Measurements from ENCODE around the gene ZNRF3. TPM values are rescaled to one million over a fixed set of nuclear protein-coding genes. Genes with fewer than 3 reads are reported as not detected.
"Not testable (repeated sequence)": the region's sequence is repeated elsewhere in the genome, so short reads cannot be mapped to it uniquely, and the experiment has no call there.

The ZNRF3 gene
- total RNA-seq, 8 experiments from 2014 or later = 3.0 to 11.3 (median 5.2) TPM

DNA sequence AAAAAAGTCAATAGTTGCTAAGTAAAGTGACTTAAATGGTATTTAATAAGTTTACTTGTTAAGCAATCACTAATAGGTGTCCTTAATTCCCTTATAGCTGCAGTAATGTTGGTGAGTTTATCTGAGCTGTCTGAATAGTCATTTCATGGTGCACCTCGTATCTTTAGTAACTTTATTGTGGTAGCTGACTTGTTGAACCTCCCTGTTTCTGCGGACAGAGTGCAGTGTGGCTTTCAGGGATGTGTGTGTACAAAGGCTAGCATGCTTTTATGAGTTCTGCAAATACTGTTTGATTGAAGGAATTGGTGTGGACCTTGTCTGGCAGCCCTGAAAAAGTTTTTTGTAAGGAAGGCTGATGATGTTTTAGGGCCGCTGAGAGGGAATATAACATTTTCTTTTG, 2.6 kb downstream of the ZNRF3 start:
- WGBS, 10 experiments = 23 to 93% (median 50%) methylated on average over 1 to 3 of the region's 3 CpGs; no CpG with 5 or more reads in 1 of the 10 experiments
- peaks cover 7 to 17% of the 10 kb centered on the region in 2 donors for H3K4me1 ChIP-seq (replicated peaks in 1 of 2)
- no peak overlapping the region for H3K27ac ChIP-seq
- in situ Hi-C loops (cut with MboI; ENCODE audit: low pct_unique_long_range_greater_than_20kb in 2 of 9, low sequenced_read_pairs in 9 of 9, unreplicated experiment in 9 of 9) = no loop called here
- H3K4me3 ChIP-seq = peak overlapping the region in 1 of 5 donors; percentile 90
- no peak for ATAC-seq (replicated peaks in 6 of 8)

DNA sequence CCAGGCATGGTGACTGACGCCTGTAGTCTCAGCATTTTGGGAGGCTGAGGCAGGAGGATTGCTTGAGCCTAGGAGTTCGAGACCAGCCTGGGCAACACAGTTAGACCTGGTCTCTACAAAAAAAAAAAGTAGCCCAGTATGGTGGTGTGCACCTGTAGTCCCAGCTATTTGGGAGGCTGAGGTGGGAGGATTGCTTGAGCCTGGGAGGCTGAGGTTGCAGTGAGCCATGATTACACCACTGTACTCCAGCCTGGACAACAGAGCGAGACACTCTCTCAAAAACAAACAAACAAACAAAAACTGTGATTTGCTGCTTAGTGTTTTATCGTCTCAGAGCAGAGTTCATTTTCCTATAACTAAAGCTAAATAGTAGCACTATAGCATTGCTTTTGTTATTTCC, 3.3 kb downstream of the ZNRF3 start:
- H3K4me3 ChIP-seq; ATAC-seq (replicated peaks in 6 of 8); in situ Hi-C loops (cut with MboI; ENCODE audit: low pct_unique_long_range_greater_than_20kb in 2 of 9, low sequenced_read_pairs in 9 of 9, unreplicated experiment in 9 of 9); H3K27ac ChIP-seq: not testable (repeated sequence)
- peaks cover 7 to 17% of the 10 kb centered on the region in 2 donors for H3K4me1 ChIP-seq (replicated peaks in 1 of 2)
- 89 to 100% (median 100%) methylated on average over 1 to 4 of the region's 4 CpGs; no CpG with 5 or more reads in 1 of the 10 experiments for WGBS, 10 experiments

DNA sequence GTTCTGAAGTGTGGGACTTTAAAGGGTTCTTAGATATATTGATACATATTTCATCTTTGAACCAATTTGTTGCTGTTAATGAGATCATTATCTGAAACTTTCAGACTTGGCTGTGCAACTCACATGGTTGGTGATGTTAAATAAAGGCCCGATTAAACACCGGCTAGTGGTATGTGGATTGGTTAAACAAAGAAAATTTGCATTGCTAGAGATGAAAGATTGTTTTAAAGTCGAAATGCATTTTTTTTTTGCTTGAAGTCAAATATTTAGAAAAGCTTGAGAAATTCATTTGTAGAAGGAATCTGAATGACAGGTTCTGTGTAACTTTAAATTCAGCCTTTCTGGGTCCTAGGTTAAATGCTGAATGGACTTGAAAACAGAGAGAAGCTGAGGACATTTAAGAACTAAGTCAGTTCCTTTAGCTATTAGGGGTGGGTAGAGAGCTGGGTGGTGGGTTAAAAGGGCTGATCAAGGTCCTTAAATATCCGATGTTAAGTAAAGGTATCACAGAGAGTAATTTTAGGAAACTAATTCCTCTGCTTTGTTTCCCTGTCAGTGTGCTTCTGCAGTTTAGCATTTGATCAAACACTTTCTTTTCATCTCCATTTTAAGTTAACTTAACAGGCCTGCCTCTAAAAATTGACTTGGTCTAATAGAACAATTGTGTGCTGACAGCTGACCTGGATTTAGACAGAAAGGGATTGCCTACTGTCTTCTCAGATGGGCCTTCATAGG, 4.5 kb downstream of the ZNRF3 start:
- H3K27ac ChIP-seq = no peak overlapping the region
- WGBS, 10 experiments = 29 to 98% (median 47%) methylated on average over 1 to 4 of the region's 4 CpGs
- ATAC-seq (replicated peaks in 6 of 8) = no peak
- H3K4me1 ChIP-seq (replicated peaks in 1 of 2) = peaks cover 9 to 13% of the 10 kb centered on the region in 2 donors
- in situ Hi-C loops (cut with MboI; ENCODE audit: low pct_unique_long_range_greater_than_20kb in 2 of 9, low sequenced_read_pairs in 9 of 9, unreplicated experiment in 9 of 9) = no loop called here
- H3K4me3 ChIP-seq = no peak overlapping the region

DNA sequence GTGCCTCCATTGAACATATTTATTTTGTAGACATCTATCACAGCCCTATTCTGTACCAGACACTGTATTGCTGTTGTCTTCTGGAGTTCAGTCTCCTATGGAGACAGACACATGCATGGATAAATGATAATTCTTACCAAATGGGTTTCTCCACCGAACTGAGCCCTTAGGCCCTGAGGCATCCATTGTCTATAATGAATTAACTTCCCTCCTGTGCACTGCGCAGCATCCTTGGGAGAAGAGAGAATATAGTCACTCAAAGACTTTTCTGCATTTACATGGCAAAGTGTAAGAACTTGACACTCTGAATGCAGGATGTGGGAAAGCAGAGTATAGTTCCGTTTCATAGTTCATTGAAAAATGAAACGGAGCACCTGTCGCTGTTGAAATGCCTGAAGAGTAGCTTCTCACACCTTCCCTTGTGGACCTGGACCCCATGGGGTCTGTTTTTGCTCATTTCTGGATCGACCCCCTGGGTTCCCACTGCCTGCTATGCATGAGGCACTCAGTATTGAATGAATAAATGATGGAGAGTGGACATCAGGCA, 6.2 kb downstream of the ZNRF3 start:
- Histone ChIP-seq H3K27ac (no peak overlapping the region), H3K4me3 (no peak overlapping the region), H3K4me1 (replicated peaks in 1 of 2) (peaks cover 9 to 17% of the 10 kb centered on the region in 2 donors)
- in situ Hi-C loops (cut with MboI; ENCODE audit: low pct_unique_long_range_greater_than_20kb in 2 of 9, low sequenced_read_pairs in 9 of 9, unreplicated experiment in 9 of 9) = no loop called here
- WGBS, 10 experiments = 60 to 100% (median 81%) methylated on average over 1 to 6 of the region's 6 CpGs
- ATAC-seq (replicated peaks in 6 of 8) = peak in 2 of 8 experiments; percentile 46 to 53

DNA sequence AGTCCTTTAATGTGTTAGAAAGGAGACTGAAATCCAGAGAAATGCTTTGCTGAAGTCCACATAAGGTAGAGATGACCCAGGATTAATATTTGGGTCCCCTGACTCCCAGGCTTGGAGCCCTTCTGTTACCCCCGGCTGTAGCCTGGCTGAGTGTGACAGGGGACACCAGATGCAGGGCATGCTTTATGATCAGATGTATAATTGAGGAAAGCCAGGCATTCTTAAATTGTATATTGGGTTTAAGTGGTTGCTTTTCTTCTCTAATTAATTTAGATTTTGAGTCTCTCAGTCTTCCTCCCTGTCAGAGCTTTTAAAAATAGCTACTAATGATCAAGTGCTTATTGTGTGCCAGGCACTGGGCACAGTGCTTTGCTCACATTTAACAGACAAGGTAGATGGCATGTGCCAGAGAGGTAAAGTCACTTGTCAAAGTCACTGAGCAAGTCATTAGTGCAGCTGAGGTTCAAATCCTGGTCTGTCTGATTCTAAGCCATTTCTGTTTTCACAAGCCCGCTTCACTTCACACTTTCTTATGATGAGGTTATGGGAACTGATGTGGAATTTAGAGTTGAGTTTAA, 7.9 kb downstream of the ZNRF3 start:
- WGBS, 10 experiments = 67 to 100% (median 86%) methylated on average over 1 to 2 of the region's 2 CpGs; no CpG with 5 or more reads in 3 of the 10 experiments

DNA sequence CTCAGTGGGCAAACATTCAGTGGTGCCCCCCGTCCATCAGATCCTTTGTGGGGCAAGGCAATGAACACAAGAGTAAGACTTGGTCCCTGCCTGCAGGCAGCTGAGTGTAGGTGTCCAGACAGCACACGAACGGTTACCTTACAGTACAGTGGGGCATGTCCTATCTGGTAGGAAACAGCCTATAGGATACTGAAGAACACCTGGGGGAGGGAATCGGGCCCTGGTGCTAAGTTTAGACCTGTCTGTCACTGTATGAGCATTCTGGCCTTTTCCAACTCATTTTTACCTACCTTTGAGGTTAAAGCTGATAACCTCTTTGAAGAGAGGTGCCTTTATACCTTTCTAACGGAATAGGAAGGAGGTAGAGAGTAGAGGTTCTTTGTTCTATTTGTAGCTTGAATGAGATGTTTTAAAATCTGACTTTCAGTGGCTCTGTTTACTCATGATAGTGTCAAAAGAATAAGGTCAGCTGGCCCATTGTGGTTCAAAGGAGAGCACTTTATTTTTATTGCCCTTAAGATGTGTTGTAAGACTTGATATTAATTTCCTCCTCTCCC, 8.9 kb downstream of the ZNRF3 start:
- no peak overlapping the region for H3K27ac ChIP-seq
- ATAC-seq (replicated peaks in 6 of 8) = no peak
- 20 to 95% (median 84%) methylated on average over 1 to 4 of the region's 5 CpGs; no CpG with 5 or more reads in 2 of the 10 experiments for WGBS, 10 experiments
- H3K4me3 ChIP-seq = no peak overlapping the region
- in situ Hi-C loops (cut with MboI; ENCODE audit: low pct_unique_long_range_greater_than_20kb in 2 of 9, low sequenced_read_pairs in 9 of 9, unreplicated experiment in 9 of 9) = no loop called here
- peaks cover 6 to 21% of the 10 kb centered on the region in 2 donors for H3K4me1 ChIP-seq (replicated peaks in 1 of 2)

More for the DNA sequence above, 7.9 kb downstream of the ZNRF3 start:
- Histone ChIP-seq H3K27ac (no peak overlapping the region), H3K4me1 (replicated peaks in 1 of 2) (peaks cover 6 to 13% of the 10 kb centered on the region in 2 donors), H3K4me3 (no peak overlapping the region)
- in situ Hi-C loops (cut with MboI; ENCODE audit: low pct_unique_long_range_greater_than_20kb in 2 of 9, low sequenced_read_pairs in 9 of 9, unreplicated experiment in 9 of 9) = no loop called here
- no peak for ATAC-seq (replicated peaks in 6 of 8)

DNA sequence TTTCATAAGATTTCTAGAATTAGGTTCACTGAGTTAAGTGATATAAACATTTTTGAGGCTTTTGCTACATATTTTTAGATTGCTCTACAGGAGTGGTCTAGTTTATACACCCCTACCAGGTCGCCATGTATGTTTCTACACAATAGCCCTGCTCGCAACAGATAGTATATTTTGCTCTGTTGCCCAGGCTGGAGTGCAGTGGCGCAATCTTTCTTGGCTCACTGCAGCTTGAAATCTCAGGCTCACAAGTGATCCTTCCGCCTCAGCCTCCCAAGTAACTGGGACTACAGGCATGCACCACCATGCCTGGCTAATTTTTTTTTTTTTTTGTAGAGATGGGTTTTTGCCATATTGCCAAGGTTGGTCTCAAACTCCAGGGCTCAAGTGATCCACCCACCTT, 10.4 kb downstream of the ZNRF3 start:
- Histone ChIP-seq H3K27ac (no peak overlapping the region), H3K4me3 (no peak overlapping the region), H3K4me1 (replicated peaks in 1 of 2) (peaks cover 6 to 15% of the 10 kb centered on the region in 2 donors)
- no peak for ATAC-seq (replicated peaks in 6 of 8)
- WGBS, 10 experiments = 67 to 100% (median 100%) methylated on average over 1 to 4 of the region's 4 CpGs; no CpG with 5 or more reads in 1 of the 10 experiments
- in situ Hi-C loops (cut with MboI; ENCODE audit: low pct_unique_long_range_greater_than_20kb in 2 of 9, low sequenced_read_pairs in 9 of 9, unreplicated experiment in 9 of 9) = no loop called here

DNA sequence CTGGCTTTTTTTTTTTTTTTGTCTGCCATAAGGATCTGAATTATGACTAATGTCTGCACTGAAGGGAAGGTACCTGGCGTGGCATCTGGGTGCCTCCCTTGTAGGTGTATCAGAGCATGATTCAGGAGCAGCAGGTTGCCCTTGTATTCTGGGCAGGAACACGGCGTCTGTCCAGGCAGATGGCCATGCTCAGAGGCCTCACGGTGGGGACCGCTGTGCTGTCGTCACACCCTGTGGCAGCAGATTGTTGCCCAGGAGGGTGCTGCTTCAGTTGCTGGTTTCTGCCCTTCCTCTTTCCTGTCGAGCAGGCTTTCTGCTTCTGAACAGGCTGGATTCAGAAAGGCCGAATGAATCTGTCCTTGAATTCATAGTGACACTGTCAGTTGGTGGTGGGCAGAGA, 11.0 kb downstream of the ZNRF3 start:
- H3K4me3 ChIP-seq = no peak overlapping the region
- no peak for ATAC-seq (replicated peaks in 6 of 8)
- WGBS, 10 experiments = 68 to 100% (median 93%) methylated on average over 1 to 8 of the region's 8 CpGs; no CpG with 5 or more reads in 3 of the 10 experiments
- no peak overlapping the region for H3K27ac ChIP-seq
- in situ Hi-C loops (cut with MboI; ENCODE audit: low pct_unique_long_range_greater_than_20kb in 2 of 9, low sequenced_read_pairs in 9 of 9, unreplicated experiment in 9 of 9) = no loop called here
- peaks cover 6 to 15% of the 10 kb centered on the region in 2 donors for H3K4me1 ChIP-seq (replicated peaks in 1 of 2)

DNA sequence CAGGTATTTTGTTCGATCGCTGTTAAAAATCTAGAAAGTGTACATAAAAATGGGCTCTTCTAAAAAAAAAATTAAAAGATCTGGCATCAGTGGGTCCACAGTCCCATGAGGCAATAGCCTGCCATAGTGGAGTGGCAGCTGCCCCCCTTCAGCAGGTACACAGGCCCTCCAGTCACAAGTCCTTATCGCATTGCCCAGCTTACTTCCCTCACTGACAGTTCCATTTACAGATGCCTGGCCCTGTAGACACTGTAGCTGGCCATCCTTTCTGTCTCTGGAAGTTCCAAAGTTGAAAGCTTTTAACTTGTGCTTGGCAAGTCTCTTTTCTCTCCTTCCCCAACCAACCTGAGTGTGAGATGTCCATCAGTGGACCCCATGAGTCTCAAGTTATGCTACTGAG, 11.4 kb downstream of the ZNRF3 start:
- peaks cover 6 to 15% of the 10 kb centered on the region in 2 donors for H3K4me1 ChIP-seq (replicated peaks in 1 of 2)
- in situ Hi-C loops (cut with MboI; ENCODE audit: low pct_unique_long_range_greater_than_20kb in 2 of 9, low sequenced_read_pairs in 9 of 9, unreplicated experiment in 9 of 9) = no loop called here
- H3K4me3 ChIP-seq = no peak overlapping the region
- 67 to 100% (median 92%) methylated on average over 1 to 3 of the region's 3 CpGs; no CpG with 5 or more reads in 4 of the 10 experiments for WGBS, 10 experiments
- no peak for ATAC-seq (replicated peaks in 6 of 8)
- no peak overlapping the region for H3K27ac ChIP-seq

DNA sequence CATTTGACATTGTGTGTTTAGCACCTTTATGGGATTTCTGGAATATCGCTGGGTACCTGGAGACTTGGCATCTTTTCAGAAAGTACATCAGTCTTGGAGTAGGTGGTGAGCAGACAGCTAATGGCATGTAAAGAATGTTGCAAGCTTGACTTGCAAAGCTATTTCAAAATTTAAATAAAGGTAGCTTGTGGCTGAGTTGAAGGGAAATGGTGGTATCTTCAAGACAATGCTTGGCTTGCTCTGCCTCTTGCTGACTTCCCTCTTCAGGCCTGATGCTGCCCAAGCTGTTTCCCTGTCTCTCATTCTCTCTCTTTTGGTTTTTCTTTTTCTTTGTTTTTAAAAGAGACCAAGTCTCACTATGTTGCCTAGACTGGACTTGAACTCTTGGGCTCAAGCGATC, 13.2 kb downstream of the ZNRF3 start:
- Histone ChIP-seq H3K4me3 (no peak overlapping the region), H3K4me1 (replicated peaks in 1 of 2) (peaks cover 6 to 15% of the 10 kb centered on the region in 2 donors), H3K27ac (no peak overlapping the region)
- in situ Hi-C loops (cut with MboI; ENCODE audit: low pct_unique_long_range_greater_than_20kb in 2 of 9, low sequenced_read_pairs in 9 of 9, unreplicated experiment in 9 of 9) = no loop called here
- 29 to 100% (median 92%) methylated on average over 1 to 2 of the region's 2 CpGs; no CpG with 5 or more reads in 1 of the 10 experiments for WGBS, 10 experiments
- ATAC-seq (replicated peaks in 6 of 8) = no peak

DNA sequence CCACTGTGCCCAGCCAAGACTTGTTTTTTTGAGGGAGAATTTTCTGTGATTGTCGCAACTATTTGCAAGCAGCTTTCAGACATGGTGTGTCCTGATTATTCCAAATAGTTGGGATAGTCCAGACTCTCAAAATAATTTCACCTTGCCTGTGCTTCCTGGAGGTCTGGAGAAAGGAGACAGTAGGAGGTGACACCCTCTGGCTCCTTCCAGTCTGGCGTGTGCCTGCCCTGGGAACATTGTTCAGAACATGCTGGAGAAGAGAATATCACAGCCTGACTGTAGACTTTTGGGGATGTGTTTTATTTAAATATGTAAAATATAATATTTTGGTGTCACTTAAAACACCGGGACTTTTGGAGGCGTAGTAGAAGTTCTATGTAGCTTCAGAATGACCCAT, 14.9 kb downstream of the ZNRF3 start:
- no peak for ATAC-seq (replicated peaks in 6 of 8)
- peaks cover 9 to 20% of the 10 kb centered on the region in 2 donors for H3K4me1 ChIP-seq (replicated peaks in 1 of 2)
- in situ Hi-C loops (cut with MboI; ENCODE audit: low pct_unique_long_range_greater_than_20kb in 2 of 9, low sequenced_read_pairs in 9 of 9, unreplicated experiment in 9 of 9) = no loop called here
- 0 to 100% (median 92%) methylated on average over 1 to 4 of the region's 4 CpGs; no CpG with 5 or more reads in 1 of the 10 experiments for WGBS, 10 experiments
- no peak overlapping the region for H3K4me3 ChIP-seq
- H3K27ac ChIP-seq = no peak overlapping the region

DNA sequence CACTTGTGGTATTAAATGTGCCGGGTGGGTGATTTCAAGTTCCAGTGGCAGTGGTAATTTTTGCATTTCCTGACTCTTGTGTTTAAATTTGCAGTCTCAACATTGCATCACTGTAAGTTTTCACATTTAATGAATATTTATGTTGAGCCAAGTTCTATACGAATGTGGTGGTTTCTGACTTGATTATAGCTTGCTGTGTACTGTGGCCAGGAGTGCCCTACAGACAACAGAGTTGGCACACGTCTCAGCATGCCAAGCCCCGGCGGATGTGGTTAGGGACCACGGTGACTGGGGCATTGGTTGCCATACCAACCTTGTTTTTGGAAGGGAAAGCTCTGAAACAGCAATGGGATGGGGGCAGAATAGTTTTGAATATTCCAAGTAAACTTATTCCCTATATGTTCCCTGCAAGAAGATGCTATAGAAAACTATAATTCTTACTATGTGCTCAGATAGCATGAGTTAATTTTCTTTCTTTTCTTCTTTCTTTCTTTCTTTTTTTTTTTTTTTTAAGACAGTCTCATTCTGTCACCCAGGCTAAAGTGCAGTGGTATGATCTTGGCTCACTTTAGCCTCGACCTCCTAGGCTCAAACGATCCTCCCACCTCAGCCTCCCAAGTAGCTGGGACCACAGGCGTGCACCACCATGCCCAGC, 16.0 kb downstream of the ZNRF3 start:
- Histone ChIP-seq H3K27ac (no peak overlapping the region), H3K4me3 (no peak overlapping the region), H3K4me1 (replicated peaks in 1 of 2) (peaks cover 20 to 29% of the 10 kb centered on the region in 2 donors)
- WGBS, 10 experiments = 40 to 100% (median 70%) methylated on average over 1 to 8 of the region's 9 CpGs
- in situ Hi-C loops (cut with MboI; ENCODE audit: low pct_unique_long_range_greater_than_20kb in 2 of 9, low sequenced_read_pairs in 9 of 9, unreplicated experiment in 9 of 9) = no loop called here
- peak in 4 of 8 experiments; percentile 67 to 89 (median 72) for ATAC-seq (replicated peaks in 6 of 8)
